Endothelial cell of umbilical vein (primary cell): ENCODE results near the gene CNOT6L. TPM values are rescaled to one million over a fixed set of nuclear protein-coding genes. Genes with fewer than 3 reads are reported as not detected.

Source experiments
- BruUV-seq: library from RNA; stranded (reverse); fragments of 400-500 nt; replicated peaks from 2 replicates; lab custom pipeline; 2021; lab: Mats Ljungman, UMichigan
- CTCF ChIA-PET: fragments of 300-600, 350-600 bp; sonication (Branson Sonifier 250); formaldehyde crosslinking; loops from one replicate; lab custom pipeline; 2021; ENCODE audit warnings: antibody characterized with exemption, inconsistent platforms; lab: Charles Lee
- POLR2A ChIA-PET: fragments of 300-600, 350-600 bp; sonication (Branson Sonifier 250); formaldehyde crosslinking; loops from one replicate; lab custom pipeline; 2021; ENCODE audit warnings: antibody characterized with exemption, inconsistent platforms; lab: Charles Lee
- DNase-seq: peaks from one replicate; pipeline ENCODE4 v3.0.0-alpha.2; 2011; ENCODE audit warnings: low read depth, low spot score
- FAIRE-seq: peaks from 2 replicates; lab custom pipeline; 2011; peaks lifted over from hg19 to GRCh38; lab: Jason Lieb, UNC
- H2AFZ ChIP-seq: 2 replicates; pipeline ENCODE4 v1.6.0; 2012; ENCODE audit warnings: low read depth, low read length, control low read depth, inconsistent platforms
- H3K27ac ChIP-seq: 2 replicates; pipeline ENCODE4 v1.5.1; 2011; ENCODE audit warnings: low read depth, mild to moderate bottlenecking, control low read depth, low read length, moderate library complexity; ENCODE audit not compliant: insufficient read depth
- H3K27me3 ChIP-seq, 2 experiments: 2 replicates each; pipeline versions ENCODE4 v1.6.0 to v1.6.1; 2011; ENCODE audit warnings: low read length in 2 of 2, mixed read lengths in 1 of 2; ENCODE audit not compliant: control insufficient read depth in 2 of 2, insufficient read depth in 2 of 2
- H3K36me3 ChIP-seq, 2 experiments: 2 replicates in 1 of 2; 3 replicates in 1 of 2; pipeline ENCODE4 v1.5.1; 2011; ENCODE audit warnings: low read length in 2 of 2, mild to moderate bottlenecking in 1 of 2, moderate library complexity in 1 of 2; ENCODE audit not compliant: control insufficient read depth in 2 of 2, insufficient read depth in 2 of 2; ENCODE audit errors: extremely low read depth in 1 of 2
- H3K4me1 ChIP-seq: 3 replicates; pipeline ENCODE4 v1.5.1; 2011; ENCODE audit warnings: mild to moderate bottlenecking, low read length; ENCODE audit not compliant: control insufficient read depth, insufficient read depth; ENCODE audit errors: extremely low read depth
- H3K4me2 ChIP-seq: 2 replicates; pipeline ENCODE4 v1.6.1; 2011; ENCODE audit warnings: low read length, control low read depth, mixed read lengths; ENCODE audit not compliant: insufficient read depth
- H3K4me3 ChIP-seq, 3 experiments: fragments of 200-600 bp in 1 of 3; sonication (generic), shearing (Covaris generic) in 1 of 3; replicated peaks in 1 of 3; 2 replicates each; pipeline ENCODE4 v1.5.1; 2011 to 2016; ENCODE audit warnings: control low read depth in 3 of 3, low read length in 3 of 3, mild to moderate bottlenecking in 2 of 3, inconsistent platforms in 1 of 3, low read depth in 1 of 3, moderate library complexity in 1 of 3; ENCODE audit not compliant: insufficient read depth in 1 of 3
- H3K79me2 ChIP-seq: 2 replicates; pipeline ENCODE4 v1.6.0; 2012; ENCODE audit warnings: low read length, inconsistent platforms; ENCODE audit not compliant: control insufficient read depth, insufficient read depth
- H3K9ac ChIP-seq: replicated peaks from 2 replicates; pipeline ENCODE3; 2011; ENCODE audit warnings: low read length, control low read depth; ENCODE audit not compliant: insufficient read depth; ENCODE audit errors: extremely low read depth
- H3K9me1 ChIP-seq: replicated peaks from 3 replicates; pipeline ENCODE4 v1.6.0; 2011; ENCODE audit warnings: mild to moderate bottlenecking, low read length; ENCODE audit not compliant: control insufficient read depth, insufficient read depth; ENCODE audit errors: extremely low read depth
- H3K9me3 ChIP-seq: replicated peaks from 2 replicates; pipeline ENCODE4 v1.5.1; 2012; ENCODE audit warnings: low read length, inconsistent platforms; ENCODE audit not compliant: control insufficient read depth, insufficient read depth
- H4K20me1 ChIP-seq: replicated peaks from 2 replicates; pipeline ENCODE3; 2011; ENCODE audit warnings: mild to moderate bottlenecking, low read length; ENCODE audit not compliant: control insufficient read depth, insufficient read depth; ENCODE audit errors: extremely low read depth
- EZH2 ChIP-seq: IDR thresholded peaks from 2 replicates; pipeline ENCODE4 v1.6.1; 2012; ENCODE audit warnings: borderline replicate concordance, low read depth, mild to moderate bottlenecking, moderate library complexity, low read length, inconsistent platforms; ENCODE audit not compliant: severe bottlenecking
- FOS ChIP-seq: IDR thresholded peaks from 2 replicates; pipeline ENCODE4 v1.6.1; 2011; ENCODE audit warnings: mild to moderate bottlenecking, low read length, moderate library complexity, borderline replicate concordance; ENCODE audit not compliant: insufficient read depth
- GATA2 ChIP-seq: IDR thresholded peaks from 2 replicates; pipeline ENCODE4 v1.7.0; 2011; ENCODE audit warnings: low read depth, mild to moderate bottlenecking, moderate library complexity, mixed read lengths, low read length; ENCODE audit not compliant: insufficient read length, insufficient read depth
- JUN ChIP-seq: IDR thresholded peaks from 2 replicates; pipeline ENCODE4 v1.6.1; 2011; ENCODE audit warnings: borderline replicate concordance, low read depth; ENCODE audit not compliant: insufficient read length, insufficient read depth
- MAX ChIP-seq: IDR thresholded peaks from 2 replicates; pipeline ENCODE4 v1.6.1; 2011; ENCODE audit not compliant: insufficient read depth, insufficient read length
- MYC ChIP-seq: IDR thresholded peaks from one replicate; pipeline ENCODE4 v1.6.1; 2011; ENCODE audit warnings: mild to moderate bottlenecking, low read depth, low read length
- POLR2A ChIP-seq: IDR thresholded peaks from 2 replicates; pipeline ENCODE4 v1.6.1; 2012; ENCODE audit warnings: low read depth, mild to moderate bottlenecking, control low read depth, low read length
- POLR2AphosphoS5 ChIP-seq: IDR thresholded peaks from 2 replicates; pipeline ENCODE4 v1.6.1; 2012; ENCODE audit warnings: low read depth, mild to moderate bottlenecking, control low read depth, low read length, moderate library complexity; ENCODE audit not compliant: insufficient read depth
- dilution Hi-C: fragments of 300-500 bp; cut with MboI; formaldehyde crosslinking; loops from one replicate; pipeline ENCODE4 v1.15.0; 2019; ENCODE audit warnings: low sequenced_read_pairs; ENCODE audit not compliant: extremely low pct_ligation_motif_present
- intact Hi-C: fragments of 100-400 bp; cut with micrococcal nuclease; formaldehyde crosslinking; loops from one replicate; pipeline ENCODE4 v1.10.0; 2022
- polyA plus RNA-seq, 4 experiments: library from polyadenylated mRNA; depleted of rRNA in 3 of 4; stranded (reverse) in 3 of 4; unstranded in 1 of 4; fragments of >200 nt; gene quantifications; 2 replicates each; pipeline versions ENCODE4 v1.2.1 to v1.2.3, GENCODE V29; 2011 to 2012; ENCODE audit warnings: missing spikeins in 1 of 4
- total RNA-seq: library from RNA; stranded (reverse); gene quantifications from 2 replicates; pipeline ENCODE4 v1.2.3, GENCODE V29; 2021
- TF ChIP-seq, protein P1 (sequence below), 2 donors: IDR thresholded peaks; 1 replicate in 1 of 2; 2 replicates in 1 of 2; pipeline ENCODE4 v1.5.1; 2011; ENCODE audit warnings: low read length in 2 of 2, mild to moderate bottlenecking in 2 of 2, moderate library complexity in 2 of 2, control low read depth in 1 of 2, inconsistent platforms in 1 of 2, low read depth in 1 of 2; ENCODE audit not compliant: insufficient read depth in 1 of 2; ENCODE audit errors: extremely low read depth in 1 of 2

CNOT6L gene
- total and polyA plus RNA-seq, 2 donors (not counting 3 experiments of a cell fraction or from before 2014, with no cell fraction given) = 8.5 to 60.7 TPM

DNA sequence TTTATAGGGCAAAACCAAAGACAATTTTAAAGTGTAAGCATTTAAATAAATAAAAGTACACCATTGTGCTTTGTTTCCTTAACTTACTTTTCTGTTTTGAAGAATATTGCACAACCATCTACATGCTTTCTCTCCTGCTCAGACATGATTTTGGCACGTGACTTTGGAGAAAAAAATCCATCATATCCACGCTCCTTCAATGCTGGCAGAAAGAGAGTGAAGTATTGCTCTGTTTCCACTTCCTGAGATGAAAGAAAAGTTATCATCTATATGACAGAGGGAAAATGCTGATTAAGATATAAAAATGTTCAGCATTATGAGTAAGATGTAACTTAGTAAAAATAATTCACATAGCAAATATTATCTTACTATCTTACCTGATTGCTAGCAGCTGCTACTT, 77.1 kb downstream of the CNOT6L start:
- BruUV-seq = no TSS peak
- no peak overlapping the region for H3K4me3 ChIP-seq
- H3K4me2 ChIP-seq = no peak overlapping the region
- no peak for FAIRE-seq
- H3K79me2 ChIP-seq = no peaks in the 10 kb centered on the region
- H3K9me1 ChIP-seq = no peaks in the 10 kb centered on the region
- H3K27ac ChIP-seq = no peak overlapping the region
- DNase-seq = no peak
- H4K20me1 ChIP-seq = no peaks in the 10 kb centered on the region
- ChIA-PET POLR2A (no interaction called here), CTCF (no interaction called here)
- no peaks in the 10 kb centered on the region for H3K9me3 ChIP-seq
- H2AFZ ChIP-seq = no peak overlapping the region
- H3K4me1 ChIP-seq = no peaks in the 10 kb centered on the region
- peaks cover 3 to 7% of the 10 kb centered on the region in 2 experiments for H3K36me3 ChIP-seq
- no peak overlapping the region for H3K9ac ChIP-seq
- TF ChIP-seq JUN = no peak
- TF ChIP-seq MYC = no peak
- no peak for TF ChIP-seq POLR2AphosphoS5
- TF ChIP-seq MAX = no peak
- no peak for TF ChIP-seq GATA2
- no peak for TF ChIP-seq EZH2
- no peak for TF ChIP-seq POLR2A
- TF ChIP-seq, protein P1, sequence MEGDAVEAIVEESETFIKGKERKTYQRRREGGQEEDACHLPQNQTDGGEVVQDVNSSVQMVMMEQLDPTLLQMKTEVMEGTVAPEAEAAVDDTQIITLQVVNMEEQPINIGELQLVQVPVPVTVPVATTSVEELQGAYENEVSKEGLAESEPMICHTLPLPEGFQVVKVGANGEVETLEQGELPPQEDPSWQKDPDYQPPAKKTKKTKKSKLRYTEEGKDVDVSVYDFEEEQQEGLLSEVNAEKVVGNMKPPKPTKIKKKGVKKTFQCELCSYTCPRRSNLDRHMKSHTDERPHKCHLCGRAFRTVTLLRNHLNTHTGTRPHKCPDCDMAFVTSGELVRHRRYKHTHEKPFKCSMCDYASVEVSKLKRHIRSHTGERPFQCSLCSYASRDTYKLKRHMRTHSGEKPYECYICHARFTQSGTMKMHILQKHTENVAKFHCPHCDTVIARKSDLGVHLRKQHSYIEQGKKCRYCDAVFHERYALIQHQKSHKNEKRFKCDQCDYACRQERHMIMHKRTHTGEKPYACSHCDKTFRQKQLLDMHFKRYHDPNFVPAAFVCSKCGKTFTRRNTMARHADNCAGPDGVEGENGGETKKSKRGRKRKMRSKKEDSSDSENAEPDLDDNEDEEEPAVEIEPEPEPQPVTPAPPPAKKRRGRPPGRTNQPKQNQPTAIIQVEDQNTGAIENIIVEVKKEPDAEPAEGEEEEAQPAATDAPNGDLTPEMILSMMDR (IDR thresholded peaks at IDR 0.05; ENCODE audit: extremely low read depth in 1 of 2, insufficient read depth in 1 of 2, low read depth in 1 of 2, low read length in 2 of 2) = no peak
- no peak for TF ChIP-seq FOS
- dilution Hi-C loops = no loop called here
- H3K27me3 ChIP-seq = no peaks in the 10 kb centered on the region
- intact Hi-C loops = no loop called here
